HL-60 (cell line): ENCODE data around the gene CLEC10A.

ENCODE experiments used
- DNase-seq, 2 experiments: peaks; one replicate each; pipeline ENCODE4 v3.0.0-alpha.2; 2010 to 2020; ENCODE audit warnings: low read depth in 1 of 2, low spot score in 1 of 2
- H3K27ac ChIP-seq: fragments of 250-450 bp; sonication (Bioruptor Pico); replicated peaks from 2 replicates; pipeline ENCODE4 v1.5.1; 2020; ENCODE audit warnings: mild to moderate bottlenecking, moderate library complexity
- H3K27me3 ChIP-seq: fragments of 250-450 bp; sonication (Bioruptor Pico); 2 replicates; pipeline ENCODE4 v1.5.1; 2021; ENCODE audit warnings: mild to moderate bottlenecking, moderate library complexity; ENCODE audit not compliant: insufficient read depth, poor library complexity, severe bottlenecking
- H3K4me3 ChIP-seq: replicated peaks from 2 replicates; pipeline ENCODE4 v1.5.1; 2011; ENCODE audit warnings: mild to moderate bottlenecking, control low read depth, low read length; ENCODE audit not compliant: insufficient read depth
- GABPA ChIP-seq: IDR thresholded peaks from 2 replicates; pipeline ENCODE4 v1.6.1; 2012; ENCODE audit warnings: low read depth
- POLR2AphosphoS5 ChIP-seq: IDR thresholded peaks from 2 replicates; pipeline ENCODE4 v1.6.1; 2012; ENCODE audit warnings: low read depth
- REST ChIP-seq: IDR thresholded peaks from 2 replicates; pipeline ENCODE4 v1.6.1; 2012; ENCODE audit warnings: low read depth; ENCODE audit not compliant: insufficient replicate concordance
- SPI1 ChIP-seq: IDR thresholded peaks from 2 replicates; pipeline ENCODE4 v1.6.1; 2012; ENCODE audit warnings: low read depth, mild to moderate bottlenecking, borderline replicate concordance
- TF ChIP-seq, protein P1 (sequence below): IDR thresholded peaks from one replicate; pipeline ENCODE4 v1.5.1; 2011; ENCODE audit warnings: low read length, control low read depth, inconsistent platforms; ENCODE audit not compliant: insufficient read depth

CLEC10A gene

GRCh38 chr17:7025245-7025644 lies 54.8 kb downstream of the CLEC10A start:
- no peak for DNase-seq
- Histone ChIP-seq H3K27ac (no peak overlapping the region), H3K27me3 (no peaks in the 10 kb centered on the region), H3K4me3 (no peak overlapping the region)
- TF ChIP-seq GABPA, result no peak
- TF ChIP-seq POLR2AphosphoS5, result no peak
- TF ChIP-seq SPI1, result no peak
- TF ChIP-seq, protein P1, sequence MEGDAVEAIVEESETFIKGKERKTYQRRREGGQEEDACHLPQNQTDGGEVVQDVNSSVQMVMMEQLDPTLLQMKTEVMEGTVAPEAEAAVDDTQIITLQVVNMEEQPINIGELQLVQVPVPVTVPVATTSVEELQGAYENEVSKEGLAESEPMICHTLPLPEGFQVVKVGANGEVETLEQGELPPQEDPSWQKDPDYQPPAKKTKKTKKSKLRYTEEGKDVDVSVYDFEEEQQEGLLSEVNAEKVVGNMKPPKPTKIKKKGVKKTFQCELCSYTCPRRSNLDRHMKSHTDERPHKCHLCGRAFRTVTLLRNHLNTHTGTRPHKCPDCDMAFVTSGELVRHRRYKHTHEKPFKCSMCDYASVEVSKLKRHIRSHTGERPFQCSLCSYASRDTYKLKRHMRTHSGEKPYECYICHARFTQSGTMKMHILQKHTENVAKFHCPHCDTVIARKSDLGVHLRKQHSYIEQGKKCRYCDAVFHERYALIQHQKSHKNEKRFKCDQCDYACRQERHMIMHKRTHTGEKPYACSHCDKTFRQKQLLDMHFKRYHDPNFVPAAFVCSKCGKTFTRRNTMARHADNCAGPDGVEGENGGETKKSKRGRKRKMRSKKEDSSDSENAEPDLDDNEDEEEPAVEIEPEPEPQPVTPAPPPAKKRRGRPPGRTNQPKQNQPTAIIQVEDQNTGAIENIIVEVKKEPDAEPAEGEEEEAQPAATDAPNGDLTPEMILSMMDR, result no peak
- no peak for TF ChIP-seq REST
